HG03135 (cell line): ENCODE results near the gene S100A16.
"Not testable (repeated sequence)": the region's sequence is repeated elsewhere in the genome, so short reads cannot be mapped to it uniquely, and the experiment has no call there.

ENCODE experiments used
- ATAC-seq: cut with Tn5 transposase; IDR thresholded peaks from one replicate; pipeline ENCODE4 v1.9.1; 2021; ENCODE audit warnings: mild to moderate bottlenecking, moderate library complexity; ENCODE audit not compliant: unreplicated experiment

S100A16 gene

DNA sequence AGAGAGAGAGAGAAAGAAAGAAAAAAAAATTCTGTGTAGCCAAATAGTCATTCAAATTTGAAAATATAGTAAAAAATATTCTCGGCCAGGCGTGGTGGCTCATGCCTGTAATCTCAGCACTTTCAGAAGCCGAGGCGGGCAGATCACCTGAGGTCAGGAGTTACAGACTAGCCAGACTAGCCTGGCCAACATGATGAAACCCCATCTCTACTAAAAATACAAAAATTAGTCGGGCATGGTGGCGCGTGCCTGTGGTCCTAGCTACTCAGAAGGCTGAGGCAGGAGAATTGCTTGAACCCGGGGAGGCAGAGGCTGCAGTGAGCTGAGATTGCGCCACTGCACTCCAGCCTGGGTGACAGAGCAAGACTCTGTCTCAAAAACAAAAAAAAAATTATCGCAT is 24.9 kb downstream of the S100A16 start:
- not testable (repeated sequence) for ATAC-seq

DNA sequence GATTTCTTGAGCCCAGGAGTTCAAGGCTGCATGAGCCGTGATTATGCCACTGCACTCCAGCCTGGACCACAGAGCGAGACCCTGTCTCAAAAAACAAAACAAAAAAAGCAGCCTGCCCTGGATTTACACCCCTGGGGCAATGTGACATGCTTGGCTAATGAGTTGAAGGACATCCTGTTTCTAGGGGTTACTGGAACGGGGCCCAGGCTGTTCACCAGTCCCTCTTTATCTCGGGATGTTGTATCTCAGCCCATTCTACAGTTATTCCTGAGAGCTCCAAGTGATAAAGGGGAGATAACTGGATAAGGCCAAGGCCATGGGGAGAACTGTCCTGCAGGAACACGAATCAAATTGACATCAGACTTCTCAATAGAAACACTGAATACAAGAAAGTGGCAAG is 25.6 kb downstream of the S100A16 start:
- no peak for ATAC-seq

DNA sequence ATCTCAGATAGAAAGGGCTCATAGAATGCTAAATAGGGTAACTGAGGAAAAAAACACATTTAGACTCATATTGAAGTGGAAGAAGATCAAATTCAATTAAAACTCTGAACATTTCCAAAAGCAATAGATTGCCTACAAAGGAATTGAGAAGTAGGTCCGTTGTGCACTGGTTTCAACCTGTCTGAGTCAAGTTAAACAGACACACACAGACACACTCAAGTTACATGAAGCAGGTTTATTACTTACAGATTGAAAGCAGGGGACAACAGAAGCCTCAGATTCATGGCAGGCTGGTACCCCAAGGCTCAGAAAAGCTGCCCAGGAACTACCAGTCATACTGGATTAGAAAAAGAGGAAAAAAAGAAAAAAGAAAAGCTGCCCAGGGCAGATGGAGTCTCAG is 26.6 kb downstream of the S100A16 start:
- ATAC-seq, result no peak

DNA sequence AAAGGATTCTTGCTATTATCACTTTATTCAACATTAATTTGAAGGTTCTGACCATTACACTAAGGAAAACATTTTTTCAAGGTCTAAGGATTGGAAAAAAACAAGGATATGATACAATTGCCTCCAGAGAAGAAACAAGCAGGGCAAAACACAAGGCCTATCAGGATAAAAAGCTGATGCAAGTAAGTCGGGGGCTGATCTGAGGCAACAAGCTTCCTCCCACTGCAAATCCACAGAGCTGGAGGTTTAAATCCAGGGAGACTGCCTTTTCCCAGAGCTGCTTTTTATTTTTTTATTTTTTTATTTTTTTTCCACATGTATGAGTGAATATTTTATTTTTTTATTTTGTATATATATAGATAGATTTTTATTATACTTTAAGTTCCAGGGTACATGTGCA is 27.9 kb downstream of the S100A16 start:
- no peak for ATAC-seq

DNA sequence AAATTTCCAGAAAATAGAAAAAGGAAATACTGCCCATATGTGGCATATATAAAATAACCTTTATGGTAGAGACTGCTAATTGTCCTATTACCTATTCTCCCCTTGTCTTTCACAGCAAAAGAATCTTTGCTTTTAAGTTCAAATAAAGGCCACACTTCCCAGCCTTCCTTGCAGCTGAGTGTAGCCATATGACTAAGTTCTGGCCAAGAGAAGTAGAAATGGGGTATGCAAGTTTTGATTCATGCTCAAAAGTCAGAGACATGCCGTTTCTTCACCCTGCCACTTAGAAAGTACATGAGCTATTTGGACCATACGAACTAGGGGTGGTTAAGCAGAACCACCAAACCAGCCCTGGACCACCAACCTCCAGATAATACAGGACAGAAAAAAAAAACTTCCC is 29.0 kb downstream of the S100A16 start:
- ATAC-seq, result no peak

DNA sequence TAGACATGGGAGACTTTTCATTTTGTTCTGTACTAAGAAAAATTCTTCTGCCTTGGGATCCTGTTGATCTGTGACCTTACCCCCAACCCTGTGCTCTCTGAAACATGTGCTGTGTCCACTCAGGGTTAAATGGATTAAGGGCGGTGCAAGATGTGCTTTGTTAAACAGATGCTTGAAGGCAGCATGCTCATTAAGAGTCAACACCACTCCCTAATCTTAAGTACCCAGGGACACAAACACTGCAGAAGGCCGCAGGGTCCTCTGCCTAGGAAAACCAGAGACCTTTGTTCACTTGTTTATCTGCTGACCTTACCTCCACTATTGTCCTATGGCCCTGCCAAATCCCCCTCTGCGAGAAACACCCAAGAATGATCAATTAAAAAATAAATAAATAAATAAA is 29.4 kb downstream of the S100A16 start:
- ATAC-seq, result not testable (repeated sequence)

DNA sequence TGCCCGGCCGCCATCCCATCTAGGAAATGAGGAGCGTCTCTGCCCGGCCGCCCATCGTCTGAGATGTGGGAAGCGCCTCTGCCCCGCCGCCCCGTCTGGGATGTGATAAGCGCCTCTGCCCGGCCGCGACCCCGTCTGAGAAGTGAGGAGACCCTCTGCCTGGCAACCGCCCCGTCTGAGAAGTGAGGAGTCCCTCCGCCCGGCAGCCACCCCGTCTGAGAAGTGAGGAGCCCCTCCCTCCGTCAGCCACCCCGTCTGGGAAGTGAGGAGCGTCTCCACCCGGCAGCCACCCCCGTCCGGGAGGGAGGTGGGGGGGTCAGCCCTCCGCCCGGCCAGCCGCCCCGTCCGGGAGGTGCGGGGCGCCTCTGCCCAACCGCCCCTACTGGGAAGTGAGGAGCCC is 30.1 kb downstream of the S100A16 start:
- ATAC-seq, result not testable (repeated sequence)

DNA sequence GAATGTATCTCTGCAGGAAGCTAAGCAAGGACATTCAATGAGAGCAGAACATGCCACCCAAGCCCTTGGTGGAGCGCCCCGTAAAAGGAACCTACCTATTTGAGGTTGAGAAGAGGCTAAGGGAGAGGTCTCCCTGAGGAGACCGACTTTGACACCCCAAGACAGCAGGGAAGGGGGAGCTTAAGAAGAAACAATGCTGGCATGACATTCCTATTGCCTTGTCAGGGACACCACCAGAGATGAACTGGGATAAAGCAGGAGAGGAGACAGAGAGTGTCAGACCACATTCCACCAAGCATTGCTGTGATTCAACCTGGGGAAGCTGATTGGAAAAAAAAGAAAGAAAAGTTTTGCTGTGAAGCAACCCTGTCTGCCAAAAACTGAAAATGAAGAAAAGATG is 34.0 kb downstream of the S100A16 start:
- ATAC-seq, result no peak

DNA sequence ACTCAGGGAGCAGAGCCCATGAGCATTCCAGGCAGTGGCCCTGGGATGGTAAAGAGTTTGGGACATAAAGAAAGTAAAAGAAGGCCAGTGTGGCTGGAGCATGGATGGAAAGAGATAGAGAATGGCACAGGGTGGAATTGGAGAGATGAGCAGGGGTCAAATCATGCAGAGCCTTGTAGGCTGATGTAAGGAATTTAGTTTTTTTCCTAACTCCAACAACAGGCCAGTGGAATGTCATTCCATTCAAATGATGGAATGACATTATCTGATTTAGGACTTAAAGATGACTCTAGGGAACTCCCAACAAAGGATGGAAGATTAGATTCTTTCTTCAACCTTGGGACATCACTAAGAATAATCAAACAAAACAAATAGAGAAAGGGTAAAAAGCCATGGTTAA is 34.4 kb downstream of the S100A16 start:
- ATAC-seq, result no peak

DNA sequence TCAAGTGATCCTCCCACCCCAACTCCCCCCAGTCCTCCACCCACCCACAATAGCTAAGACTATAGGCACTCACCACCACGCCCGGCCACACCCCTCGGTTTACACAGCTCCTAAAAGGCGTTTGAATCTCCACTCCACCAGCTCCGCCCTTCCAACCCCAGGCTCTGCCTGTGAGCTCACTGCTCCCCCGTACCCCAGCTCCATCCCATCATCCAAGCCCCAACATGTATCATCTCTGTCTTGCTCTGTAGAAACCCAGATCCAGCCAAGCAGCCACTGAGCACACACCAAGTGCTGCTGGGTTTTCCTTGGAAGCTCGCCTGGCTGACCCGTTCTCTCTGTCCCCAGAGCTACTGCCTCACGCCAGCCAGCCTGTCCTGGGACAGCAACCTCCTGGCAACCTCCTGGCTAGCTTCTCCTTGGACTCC is 35.3 kb downstream of the S100A16 start:
- no peak for ATAC-seq

DNA sequence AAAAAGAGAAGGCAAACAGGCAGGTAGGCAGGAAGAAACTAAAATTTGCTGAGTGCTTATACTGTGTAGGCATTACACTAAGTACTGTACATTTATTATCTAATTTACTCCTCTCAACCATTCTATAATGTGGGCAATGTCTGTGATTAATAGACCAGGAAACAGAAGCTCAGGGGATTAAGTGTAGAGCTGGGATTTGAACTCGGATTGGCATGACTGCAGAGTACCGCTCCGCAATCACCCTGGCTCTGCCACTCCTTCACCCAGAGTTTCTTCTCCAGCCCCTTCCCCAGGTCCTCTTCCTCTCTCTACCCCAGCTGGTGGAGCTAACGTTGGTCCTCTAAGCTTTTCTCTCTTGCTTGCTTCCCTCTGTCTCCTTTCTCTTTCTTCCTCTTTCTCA is 35.8 kb downstream of the S100A16 start:
- ATAC-seq, result no peak

DNA sequence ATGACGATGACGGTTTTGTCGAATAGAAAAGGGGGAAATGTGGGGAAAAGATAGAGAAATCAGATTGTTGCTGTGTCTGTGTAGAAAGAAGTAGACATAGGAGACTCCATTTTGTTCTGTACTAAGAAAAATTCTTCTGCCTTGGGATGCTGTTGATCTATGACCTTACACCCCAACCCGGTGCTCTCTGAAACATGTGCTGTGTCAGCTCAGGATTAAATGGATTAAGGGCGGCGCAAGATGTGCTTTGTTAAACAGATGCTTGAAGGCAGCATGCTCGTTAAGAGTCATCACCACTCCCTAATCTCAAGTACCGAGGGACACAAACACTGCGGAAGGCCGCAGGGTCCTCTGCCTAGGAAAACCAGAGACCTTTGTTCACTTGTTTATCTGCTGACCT is 37.4 kb downstream of the S100A16 start:
- ATAC-seq, result not testable (repeated sequence)

DNA sequence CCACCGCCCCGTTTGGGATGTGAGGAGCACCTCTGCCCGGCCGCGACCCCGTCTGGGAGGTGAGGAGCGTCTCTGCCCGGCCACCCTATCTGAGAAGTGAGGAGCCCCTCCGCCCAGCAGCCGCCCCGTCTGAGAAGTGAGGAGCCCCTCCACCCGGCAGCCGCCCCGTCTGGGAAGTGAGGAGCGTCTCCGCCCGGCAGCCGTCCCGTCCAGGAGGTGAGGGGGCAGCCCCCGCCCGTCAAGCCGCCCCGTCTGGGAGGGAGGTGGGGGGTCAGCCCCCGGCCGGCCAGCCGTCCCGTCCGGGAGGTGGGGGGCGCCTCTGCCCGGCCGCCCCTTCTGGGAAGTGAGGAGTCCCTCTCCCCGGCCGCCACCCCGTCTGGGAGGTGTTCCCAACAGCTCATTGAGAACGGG is 37.9 kb downstream of the S100A16 start:
- ATAC-seq, result not testable (repeated sequence)

DNA sequence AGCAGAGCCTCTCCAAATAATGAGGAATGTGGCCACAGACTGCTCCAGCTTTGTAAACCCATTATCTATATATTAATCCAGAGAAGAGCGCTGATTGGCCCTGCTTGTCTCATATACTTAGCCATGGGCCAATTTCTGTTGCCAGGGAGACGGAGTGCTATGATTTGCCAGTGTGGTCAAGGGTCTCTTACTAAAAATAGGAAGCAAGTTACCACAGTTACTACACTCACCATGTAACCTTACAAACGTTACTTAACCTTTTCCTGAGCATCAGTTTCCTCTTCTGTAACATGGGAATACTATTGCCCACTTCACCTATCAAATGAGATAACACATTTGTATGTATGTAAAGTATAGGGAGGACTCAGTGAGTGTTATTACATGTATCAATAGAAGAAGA is 39.6 kb downstream of the S100A16 start:
- ATAC-seq, result no peak

DNA sequence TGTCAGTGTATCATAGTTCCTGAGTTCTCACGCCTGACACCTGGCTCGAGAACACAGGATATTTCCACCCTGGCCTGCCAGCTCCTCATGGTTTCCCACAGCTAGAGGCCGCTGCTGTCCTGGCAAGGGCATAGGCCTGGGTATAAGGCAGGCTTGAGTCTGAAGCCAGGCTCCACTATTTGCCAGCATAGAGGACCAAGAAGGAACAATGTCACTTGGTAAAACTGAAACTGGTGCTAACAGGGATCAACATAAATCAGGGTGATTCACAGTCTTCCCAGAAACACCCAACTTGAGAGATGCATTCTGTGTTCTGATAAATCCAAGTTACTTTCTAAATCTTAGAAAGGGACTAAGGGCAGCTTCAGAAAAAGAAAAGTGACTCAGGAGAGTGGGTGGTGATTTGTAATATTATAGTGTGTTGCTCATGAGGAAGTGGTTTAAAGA is 40.3 kb downstream of the S100A16 start:
- ATAC-seq, result no peak

DNA sequence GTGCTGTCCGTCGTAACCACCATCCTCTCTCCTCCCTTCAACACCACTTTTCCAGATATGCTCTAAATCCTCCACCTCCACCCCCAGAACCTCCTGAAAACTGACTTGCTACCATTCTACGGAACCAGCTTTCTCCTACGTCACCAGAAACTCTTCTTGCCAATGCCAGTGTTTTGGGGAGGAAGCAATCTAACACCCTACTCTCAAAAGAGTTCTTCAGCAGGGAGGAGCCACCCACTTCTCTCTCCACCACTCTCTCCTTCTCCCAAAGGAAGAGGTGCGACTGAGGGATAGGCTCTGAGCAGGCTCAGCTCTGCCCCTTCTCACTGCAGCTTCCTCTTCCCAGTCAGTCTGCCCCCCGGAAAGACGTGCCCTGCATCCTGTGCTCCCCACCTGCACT is 41.2 kb downstream of the S100A16 start:
- no peak for ATAC-seq

DNA sequence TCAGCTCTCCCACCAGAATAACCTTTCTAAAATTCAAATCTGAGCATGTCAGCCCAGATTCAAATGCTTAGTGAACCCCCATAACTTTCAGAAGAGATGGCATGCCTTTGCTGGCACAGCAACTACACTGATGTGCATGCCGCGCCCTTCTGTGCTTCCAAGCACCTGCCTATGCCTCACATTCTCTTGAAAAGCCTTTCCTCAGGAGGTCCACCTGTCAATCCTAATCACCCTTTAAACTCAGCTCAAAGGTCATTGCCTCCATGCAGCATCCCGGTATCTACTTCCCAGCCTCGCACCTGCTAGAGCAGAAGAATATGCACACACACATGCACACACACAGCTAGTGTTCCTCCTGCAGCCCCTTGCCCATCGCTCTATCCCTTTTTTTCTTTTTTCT is 42.1 kb downstream of the S100A16 start:
- ATAC-seq, result no peak

DNA sequence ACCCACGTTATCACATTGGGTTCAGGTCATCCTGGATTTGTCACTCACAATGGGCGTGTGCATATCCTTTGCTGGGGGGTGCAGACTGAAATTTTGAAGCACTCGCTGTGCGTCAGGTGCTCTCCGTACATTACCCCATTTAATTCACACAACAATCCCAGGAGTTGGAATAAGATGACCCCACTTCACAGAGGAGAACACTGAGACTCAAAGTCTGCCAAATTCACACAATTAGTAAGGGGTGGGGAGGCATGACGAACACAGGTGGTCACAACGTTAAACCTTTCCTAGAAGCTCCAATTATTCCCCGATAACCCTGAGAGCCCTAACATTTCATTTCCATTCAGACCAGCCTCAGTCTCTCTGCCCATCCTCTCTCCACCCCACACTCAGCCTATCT is 43.5 kb downstream of the S100A16 start:
- no peak for ATAC-seq

DNA sequence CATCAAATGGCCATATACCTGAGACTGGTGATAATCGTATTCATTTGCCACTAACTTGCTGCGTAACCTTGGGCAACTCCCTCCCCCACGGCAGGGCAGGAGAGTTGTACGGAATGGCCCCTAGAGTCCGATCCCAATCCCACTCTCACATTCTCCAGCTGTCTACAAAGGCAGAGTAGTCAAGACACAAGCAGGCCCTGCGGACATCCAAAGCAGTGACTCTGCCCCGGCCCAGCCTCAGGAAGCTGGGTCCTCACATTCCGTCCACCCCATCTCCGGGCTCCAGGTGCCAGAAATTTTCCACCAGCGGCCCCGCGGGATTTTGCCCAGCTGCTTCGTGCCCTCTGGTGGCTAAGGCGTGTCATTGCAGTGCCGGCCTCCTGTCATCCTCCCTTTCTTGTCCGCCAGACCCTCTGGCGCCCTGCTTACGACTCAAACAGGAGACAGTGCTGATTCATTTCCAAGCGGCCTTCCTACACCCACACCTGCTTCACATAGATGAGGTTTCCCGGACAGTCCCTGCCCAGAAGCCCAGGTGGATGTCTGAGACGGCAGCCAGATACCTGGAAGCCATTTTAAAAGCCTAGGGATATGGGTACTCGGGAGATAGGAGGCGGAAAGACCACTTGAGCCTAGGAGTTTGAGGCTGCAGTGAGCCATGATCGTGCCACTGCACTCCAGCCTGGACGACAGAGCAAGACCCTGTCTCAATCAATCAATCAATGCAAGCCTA is 44.4 kb downstream of the S100A16 start:
- ATAC-seq, result no peak

DNA sequence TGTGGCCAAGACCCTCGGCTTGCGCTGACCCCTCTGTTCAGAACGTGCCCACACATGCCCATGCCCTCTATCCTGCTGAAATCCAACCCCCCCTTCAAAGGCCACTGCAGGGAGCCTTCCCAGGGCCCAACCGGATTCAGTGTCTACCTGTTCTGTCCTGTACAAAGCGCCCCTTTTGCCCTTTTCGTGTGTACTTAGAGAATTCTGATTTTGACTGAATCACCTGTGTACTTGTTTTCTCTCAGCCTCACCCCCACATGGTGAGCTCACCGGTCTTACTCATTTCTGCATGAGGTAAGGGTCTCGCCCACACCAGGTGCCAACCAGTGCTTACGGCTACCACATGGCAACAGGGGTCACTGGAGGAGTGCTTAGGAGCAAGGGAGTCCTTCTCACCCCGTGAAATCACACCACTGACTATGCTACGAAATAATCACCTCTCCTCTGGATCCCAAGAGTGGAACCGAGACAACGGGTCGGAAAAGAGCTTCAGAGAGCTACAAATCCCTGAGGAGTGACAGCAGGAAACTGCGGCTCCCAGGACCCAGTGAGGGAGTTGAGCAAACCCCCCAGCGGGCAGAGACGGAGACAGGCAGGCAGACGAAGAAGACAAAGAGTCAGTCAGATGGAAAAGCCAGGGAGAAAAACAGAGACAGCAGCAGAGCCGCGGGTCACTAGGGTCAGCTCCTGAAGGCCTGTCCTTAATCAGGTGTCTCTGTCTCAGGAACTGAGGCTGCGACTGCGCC is 45.1 kb downstream of the S100A16 start:
- no peak for ATAC-seq

DNA sequence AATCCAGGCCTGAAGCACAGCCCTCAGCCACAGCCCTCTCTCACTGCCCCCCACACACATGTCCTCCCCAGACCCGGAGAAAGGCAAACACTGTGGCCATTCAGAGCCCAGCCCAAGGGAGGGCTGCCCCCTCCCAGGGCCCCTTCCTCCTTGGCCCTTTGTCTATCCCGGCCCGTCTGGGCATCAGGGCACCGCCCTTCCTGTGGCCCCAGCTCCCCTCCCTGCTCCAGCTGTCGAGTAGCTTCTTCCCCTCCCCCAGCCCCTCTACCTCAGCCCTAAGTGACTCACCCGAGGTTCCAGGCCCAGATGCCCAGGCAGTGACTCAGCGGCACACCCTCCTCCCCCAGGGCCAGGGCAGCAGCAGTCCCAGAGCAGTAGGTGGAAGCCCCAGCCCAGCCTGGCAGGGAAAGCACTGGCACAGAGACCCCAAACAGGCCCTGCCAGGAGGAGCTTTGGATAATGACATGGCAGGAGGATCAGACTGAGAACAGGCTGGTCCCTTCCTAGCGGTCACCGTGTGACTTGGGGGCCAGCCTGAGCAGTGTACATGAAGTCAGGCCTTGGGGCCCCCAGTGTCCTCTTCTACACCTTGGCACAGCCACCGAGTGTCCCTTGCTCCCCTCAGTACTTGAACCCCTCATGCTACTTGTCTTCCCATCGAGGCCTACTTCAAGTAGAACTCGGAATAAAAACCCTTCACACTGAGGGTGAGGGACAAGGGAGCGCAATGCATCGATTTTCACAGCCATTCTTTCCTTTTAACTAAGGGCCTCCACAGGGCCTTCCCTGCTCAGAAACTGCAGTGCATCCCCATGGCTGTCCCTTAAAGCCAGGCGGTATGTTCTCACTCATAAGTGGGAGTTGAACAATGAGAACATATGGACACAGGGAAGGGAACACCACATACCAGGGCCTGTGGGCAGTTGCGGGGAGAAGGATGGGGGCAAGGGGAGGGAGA is 46.2 kb downstream of the S100A16 start:
- no peak for ATAC-seq
